H1 (cell line): ENCODE measurements around the gene GJB3. TPM values are rescaled to one million over a fixed set of nuclear protein-coding genes. Genes with fewer than 3 reads are reported as not detected.

Experiments used
- CTCF ChIA-PET: fragments of 300-600 bp; sonication (Branson Sonifier 250); formaldehyde crosslinking; loops from one replicate; lab custom pipeline; 2021; ENCODE audit not compliant: partially characterized antibody; lab: Charles Lee
- POLR2A ChIA-PET: fragments of 300-600 bp; sonication (Branson Sonifier 250); formaldehyde crosslinking; loops from one replicate; lab custom pipeline; 2021; ENCODE audit warnings: inconsistent platforms; ENCODE audit not compliant: partially characterized antibody; lab: Charles Lee
- DNase-seq, 2 experiments: peaks; one replicate each; pipeline versions ENCODE4 v3.0.0 to v3.0.0-alpha.2; 2010 to 2022; ENCODE audit warnings: low spot score in 2 of 2, low read depth in 1 of 2, mixed read lengths in 1 of 2
- FAIRE-seq: peaks from 2 replicates; lab custom pipeline; 2011; peaks lifted over from hg19 to GRCh38; lab: Jason Lieb, UNC
- H2AFZ ChIP-seq: 2 replicates; pipeline ENCODE4 v1.8.1; 2012; ENCODE audit warnings: low read length, inconsistent platforms
- H2AK5ac ChIP-seq: 2 replicates; pipeline ENCODE4 v1.6.1; 2013; ENCODE audit warnings: low read depth, low read length
- H2BK120ac ChIP-seq: replicated peaks from 2 replicates; pipeline ENCODE3; 2013; ENCODE audit warnings: low read depth, low read length, inconsistent platforms
- H2BK12ac ChIP-seq: 2 replicates; pipeline ENCODE4 v1.6.1; 2013; ENCODE audit warnings: low read depth, low read length
- H2BK15ac ChIP-seq: 2 replicates; pipeline ENCODE4 v1.6.1; 2013; ENCODE audit warnings: low read length
- H2BK20ac ChIP-seq: 2 replicates; pipeline ENCODE4 v1.6.1; 2013; ENCODE audit warnings: low read length
- H2BK5ac ChIP-seq: 2 replicates; pipeline ENCODE4 v1.6.1; 2013; ENCODE audit warnings: low read depth, low read length
- H3K14ac ChIP-seq: 2 replicates; pipeline ENCODE4 v1.6.1; 2013; ENCODE audit warnings: inconsistent platforms; ENCODE audit not compliant: insufficient read length
- H3K18ac ChIP-seq: 2 replicates; pipeline ENCODE4 v1.6.1; 2013; ENCODE audit warnings: low read length; ENCODE audit errors: extremely low read depth
- H3K23ac ChIP-seq: 2 replicates; pipeline ENCODE4 v1.6.1; 2013; ENCODE audit warnings: inconsistent platforms; ENCODE audit not compliant: insufficient read length
- H3K23me2 ChIP-seq: 2 replicates; pipeline ENCODE4 v1.6.1; 2013; ENCODE audit warnings: low read depth, low read length
- H3K27ac ChIP-seq: 2 replicates; pipeline ENCODE4 v1.6.1; 2011; ENCODE audit warnings: low read depth, low read length, inconsistent platforms
- H3K27me3 ChIP-seq, 4 experiments: replicated peaks in 1 of 4; 1 replicate in 1 of 4; 2 replicates in 3 of 4; pipeline versions ENCODE4 v1.6.1 to v1.8.1; 2011 to 2013; ENCODE audit warnings: low read length in 3 of 4, mild to moderate bottlenecking in 3 of 4, inconsistent platforms in 2 of 4, mixed read lengths in 2 of 4, moderate library complexity in 1 of 4; ENCODE audit not compliant: control insufficient read depth in 3 of 4, insufficient read depth in 3 of 4; ENCODE audit errors: extremely low read depth in 1 of 4
- H3K36me3 ChIP-seq, 4 experiments: 2 replicates each; pipeline versions ENCODE4 v1.6.1 to v1.8.1; 2011 to 2013; ENCODE audit warnings: mild to moderate bottlenecking in 4 of 4, low read length in 3 of 4, moderate library complexity in 2 of 4, control low read depth in 1 of 4, inconsistent platforms in 1 of 4; ENCODE audit not compliant: insufficient read depth in 4 of 4, control insufficient read depth in 2 of 4
- H3K4ac ChIP-seq: replicated peaks from 2 replicates; pipeline ENCODE3; 2013; ENCODE audit warnings: low read length, low read depth, mixed read lengths, inconsistent platforms; ENCODE audit not compliant: insufficient read length
- H3K4me1 ChIP-seq, 4 experiments: replicated peaks in 1 of 4; 1 replicate in 1 of 4; 2 replicates in 3 of 4; pipeline versions ENCODE4 v1.6.1 to v1.8.1; 2011 to 2013; ENCODE audit warnings: low read length in 3 of 4, inconsistent platforms in 2 of 4, mixed read lengths in 1 of 4; ENCODE audit not compliant: insufficient read depth in 4 of 4, control insufficient read depth in 3 of 4
- H3K4me2 ChIP-seq, 2 experiments: 2 replicates each; pipeline versions ENCODE4 v1.6.1 to v1.8.1; 2011 to 2013; ENCODE audit warnings: low read depth in 2 of 2, low read length in 2 of 2, control low read depth in 1 of 2, inconsistent platforms in 1 of 2, mild to moderate bottlenecking in 1 of 2; ENCODE audit not compliant: insufficient read depth in 1 of 2
- H3K4me3 ChIP-seq, 4 experiments: fragments of 200-600, 300-600 bp in 1 of 4; sonication (generic), shearing (Covaris generic), sonication (Bioruptor Twin) in 1 of 4; 2 replicates each; pipeline versions ENCODE4 v1.5.1 to v1.8.1; 2011 to 2016; ENCODE audit warnings: low read length in 4 of 4, low read depth in 3 of 4, control low read depth in 2 of 4, inconsistent platforms in 2 of 4, mild to moderate bottlenecking in 2 of 4, mixed read lengths in 1 of 4, moderate library complexity in 1 of 4; ENCODE audit not compliant: insufficient read depth in 2 of 4; ENCODE audit errors: extremely low read depth in 1 of 4
- H3K56ac ChIP-seq: replicated peaks from 2 replicates; pipeline ENCODE3; 2013; ENCODE audit warnings: low read depth, mild to moderate bottlenecking, mixed read lengths, low read length, inconsistent platforms; ENCODE audit not compliant: insufficient read length
- H3K79me1 ChIP-seq: 2 replicates; pipeline ENCODE4 v1.6.1; 2013; ENCODE audit warnings: low read depth, low read length, control low read depth
- H3K79me2 ChIP-seq, 2 experiments: 2 replicates each; pipeline versions ENCODE4 v1.6.1 to v1.8.1; 2012 to 2013; ENCODE audit warnings: low read length in 2 of 2, mild to moderate bottlenecking in 2 of 2, inconsistent platforms in 1 of 2; ENCODE audit not compliant: insufficient read depth in 2 of 2, control insufficient read depth in 1 of 2
- H3K9ac ChIP-seq, 4 experiments: replicated peaks in 1 of 4; 1 replicate in 1 of 4; 2 replicates in 3 of 4; pipeline versions ENCODE4 v1.6.1 to v1.8.1; 2011 to 2013; ENCODE audit warnings: low read depth in 3 of 4, low read length in 3 of 4, control low read depth in 2 of 4, mild to moderate bottlenecking in 2 of 4, moderate library complexity in 2 of 4, inconsistent platforms in 1 of 4; ENCODE audit errors: extremely low read depth in 1 of 4
- H3K9me3 ChIP-seq, 2 experiments: 2 replicates each; pipeline versions ENCODE4 v1.6.1 to v1.8.1; 2012 to 2013; ENCODE audit warnings: mild to moderate bottlenecking in 2 of 2, moderate library complexity in 2 of 2, control low read depth in 1 of 2, inconsistent platforms in 1 of 2, low read depth in 1 of 2, low read length in 1 of 2, mixed read lengths in 1 of 2; ENCODE audit not compliant: insufficient read depth in 2 of 2
- H4K20me1 ChIP-seq, 2 experiments: replicated peaks in 1 of 2; 2 replicates each; pipeline versions ENCODE3 to v1.8.1; 2011 to 2013; ENCODE audit warnings: inconsistent platforms in 2 of 2, low read length in 2 of 2, mild to moderate bottlenecking in 1 of 2; ENCODE audit not compliant: insufficient read depth in 2 of 2, control insufficient read depth in 1 of 2
- H4K5ac ChIP-seq: 2 replicates; pipeline ENCODE4 v1.6.1; 2013; ENCODE audit warnings: low read length, low read depth, mixed read lengths, inconsistent platforms; ENCODE audit not compliant: insufficient read length
- H4K8ac ChIP-seq: 2 replicates; pipeline ENCODE4 v1.8.0; 2013; ENCODE audit warnings: mild to moderate bottlenecking, moderate library complexity, low read length, inconsistent platforms; ENCODE audit not compliant: insufficient read depth; ENCODE audit errors: extremely low read depth
- H4K91ac ChIP-seq: replicated peaks from 2 replicates; pipeline ENCODE3; 2013; ENCODE audit warnings: low read length, mixed read lengths, inconsistent platforms; ENCODE audit not compliant: insufficient read length
- WGBS, 2 experiments: shearing (Covaris generic) in 1 of 2; methylation state at CpG; one replicate each; pipeline versions ENCODE4 v1.1.6 to v1.1.7; 2013 to 2015; ENCODE audit warnings: low lambda C conversion rate in 2 of 2, mixed read lengths in 2 of 2, inconsistent platforms in 1 of 2, low coverage in 1 of 2, missing lambda C conversion rate in 1 of 2; ENCODE audit not compliant: insufficient replicate concordance in 2 of 2, insufficient coverage in 1 of 2, insufficient read length in 1 of 2; ENCODE audit errors: extremely low coverage in 1 of 2, missing lambda C conversion rate in 1 of 2; 5-methylcytosine and 5-hydroxymethylcytosine counted together
- polyA plus RNA-seq, 7 experiments: library from polyadenylated mRNA; depleted of rRNA in 3 of 7; stranded (reverse) in 5 of 7; unstranded in 2 of 7; fragments of >200 nt in 5 of 7; fragments of 200-250 nt in 2 of 7; gene quantifications; 1 replicate in 5 of 7; 2 replicates in 1 of 7; 4 replicates in 1 of 7; pipeline versions ENCODE4 v1.2.1 to v1.2.3, GENCODE V29; 2011 to 2013; ENCODE audit warnings: missing spikeins in 2 of 7, mixed read lengths in 2 of 7
- total RNA-seq: library from RNA; stranded (reverse); fragmentation: NEBNext Ultra II Directional; extraction: Animal tissue kit (Norgen Biotek cat#: 25700); gene quantifications from 2 replicates; pipeline ENCODE4 v1.2.1, GENCODE V29; 2021

The GJB3 gene
- total and polyA plus RNA-seq, 2 of the 8 experiments (the other 6 are each of a cell fraction or from before 2014, with no cell fraction given): 0.93 to 1.6 TPM

DNA sequence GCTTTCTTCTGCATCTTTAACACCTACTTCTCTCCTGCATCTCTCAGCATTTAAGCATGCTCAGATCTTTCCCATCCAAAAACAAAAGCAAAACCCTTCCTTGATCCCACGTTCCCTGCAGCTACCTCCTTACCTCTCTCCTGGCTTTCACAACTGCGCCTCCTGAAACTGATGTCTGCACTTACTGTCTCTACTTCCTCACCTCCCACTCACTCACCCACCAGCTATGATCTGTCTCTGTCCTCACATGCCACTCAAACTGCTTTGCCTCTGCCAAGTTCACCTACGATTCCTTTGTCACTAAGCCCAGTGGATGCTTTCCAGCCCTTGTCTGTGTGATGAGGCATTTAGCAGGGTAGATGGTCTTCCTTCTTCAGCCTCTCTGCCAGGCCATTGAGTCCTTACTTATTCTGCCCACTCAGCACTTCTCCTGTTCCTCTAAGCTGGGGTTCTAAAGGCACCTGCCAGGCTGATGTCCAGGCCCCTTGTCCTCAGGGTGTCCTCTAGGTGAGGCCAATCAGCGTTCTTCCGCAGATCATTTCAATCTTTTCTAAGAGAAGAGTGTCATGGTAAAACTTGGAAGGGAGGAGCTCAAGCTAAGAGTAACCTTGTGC, 10.0 kb upstream of the GJB3 start:
- H2BK20ac ChIP-seq: no peak overlapping the region; the same call in 1 of the 2 replicates
- H3K9me3 ChIP-seq: no peaks in the 10 kb centered on the region
- no peak overlapping the region for H3K18ac ChIP-seq
- no peak overlapping the region for H4K5ac ChIP-seq
- H3K4me1 ChIP-seq: no peaks in the 10 kb centered on the region
- DNase-seq (no peak), FAIRE-seq (no peak)
- H3K27me3 ChIP-seq: 0 out of 7 replicates have a peak, but pooled peaks cover 0 to 4% (median 0%) of the 10 kb centered on the region in 4 experiments
- ChIA-PET POLR2A (interaction anchor here (1.2 kb wide), 1 partner anchor 11 kb away, joined by 3 read pairs; no protein-coding TSS in a partner anchor), CTCF (interaction anchor here (0.7 to 1.8 kb wide), 6 partner anchors 9 to 96 kb away, joined by 3 to 4 read pairs (median 3); no protein-coding TSS in a partner anchor)
- no peak overlapping the region for H3K14ac ChIP-seq
- H3K4ac ChIP-seq: no peak overlapping the region
- no peak overlapping the region for H3K4me3 ChIP-seq
- no peak overlapping the region for H4K8ac ChIP-seq
- no peak overlapping the region for H3K27ac ChIP-seq
- H3K23me2 ChIP-seq: 0 out of 2 replicates have a peak, but pooled peaks cover 2% of the 10 kb centered on the region
- no peak overlapping the region for H2AFZ ChIP-seq
- no peak overlapping the region for H4K91ac ChIP-seq
- WGBS, 2 experiments: 94% methylated on average over 5 of the region's 5 CpGs; no CpG with 5 or more reads in 1 of the 2 experiments
- no peak overlapping the region for H3K9ac ChIP-seq
- H3K56ac ChIP-seq: no peak overlapping the region
- H2AK5ac ChIP-seq: no peak overlapping the region
- H2BK5ac ChIP-seq: no peak overlapping the region
- H3K79me2 ChIP-seq: no peaks in the 10 kb centered on the region
- no peaks in the 10 kb centered on the region for H4K20me1 ChIP-seq
- no peak overlapping the region for H2BK12ac ChIP-seq
- no peak overlapping the region for H2BK15ac ChIP-seq
- no peaks in the 10 kb centered on the region for H3K36me3 ChIP-seq
- H3K79me1 ChIP-seq: no peaks in the 10 kb centered on the region
- no peak overlapping the region for H3K4me2 ChIP-seq
- H3K23ac ChIP-seq: no peak overlapping the region
- no peak overlapping the region for H2BK120ac ChIP-seq
